HG02840 (cell line): ENCODE results near the gene KIAA0040.

Source experiments
- ATAC-seq: cut with Tn5 transposase; IDR thresholded peaks from one replicate; pipeline ENCODE4 v1.9.1; 2021; ENCODE audit warnings: mild to moderate bottlenecking, moderate library complexity, moderate number of reproducible peaks; ENCODE audit not compliant: unreplicated experiment, low FRiP score

Gene KIAA0040

GRCh38 chr1:175145899-175146528, 46.6 kb downstream of the KIAA0040 start:
- no peak for ATAC-seq

DNA sequence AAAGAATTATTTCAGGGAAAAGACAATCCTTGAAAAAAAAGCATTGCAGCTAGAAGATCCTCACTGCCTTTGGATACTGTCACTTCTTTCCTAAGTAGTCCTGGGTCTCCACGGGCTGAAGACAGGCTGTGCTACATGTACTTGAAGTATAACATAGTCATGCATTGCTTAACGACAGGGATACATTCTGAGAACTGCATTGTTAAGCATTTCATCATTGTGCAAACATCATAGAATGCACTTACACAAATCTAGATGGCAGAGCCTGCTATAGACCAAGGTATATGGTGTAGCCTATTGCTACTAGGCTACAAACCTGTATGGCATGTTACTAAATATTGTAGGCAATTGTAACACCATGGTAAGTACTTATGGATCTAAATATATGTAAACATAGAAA, 54.0 kb downstream of the KIAA0040 start:
- no peak for ATAC-seq

GRCh38 chr1:175137369-175137768, 55.2 kb downstream of the KIAA0040 start:
- no peak for ATAC-seq

GRCh38 chr1:175136246-175136645, 56.3 kb downstream of the KIAA0040 start:
- ATAC-seq, result no peak

DNA sequence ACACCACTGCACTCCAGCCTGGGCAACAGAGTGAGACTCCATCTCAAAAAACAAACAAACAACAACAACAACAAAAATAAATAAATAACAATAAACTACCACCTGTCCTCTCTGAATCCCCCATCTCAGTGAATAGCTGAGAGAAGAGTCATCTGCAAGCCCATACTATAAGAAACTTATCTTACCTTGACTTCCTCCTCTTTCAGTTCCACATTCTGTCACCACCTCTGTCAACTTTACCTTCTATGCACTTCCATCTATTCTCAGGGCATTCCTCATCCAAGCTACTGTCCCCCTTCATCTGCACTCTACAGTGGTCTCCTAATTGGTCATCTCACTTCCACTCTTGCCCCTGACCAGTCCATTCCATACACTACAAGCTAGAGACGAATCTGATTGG, 58.1 kb downstream of the KIAA0040 start:
- ATAC-seq, result no peak

- no peak for ATAC-seq
Measured at GRCh38 chr1:175133673-175134435, 58.7 kb downstream of the KIAA0040 start.

GRCh38 chr1:175132436-175132835, 60.1 kb downstream of the KIAA0040 start:
- ATAC-seq, result no peak

DNA sequence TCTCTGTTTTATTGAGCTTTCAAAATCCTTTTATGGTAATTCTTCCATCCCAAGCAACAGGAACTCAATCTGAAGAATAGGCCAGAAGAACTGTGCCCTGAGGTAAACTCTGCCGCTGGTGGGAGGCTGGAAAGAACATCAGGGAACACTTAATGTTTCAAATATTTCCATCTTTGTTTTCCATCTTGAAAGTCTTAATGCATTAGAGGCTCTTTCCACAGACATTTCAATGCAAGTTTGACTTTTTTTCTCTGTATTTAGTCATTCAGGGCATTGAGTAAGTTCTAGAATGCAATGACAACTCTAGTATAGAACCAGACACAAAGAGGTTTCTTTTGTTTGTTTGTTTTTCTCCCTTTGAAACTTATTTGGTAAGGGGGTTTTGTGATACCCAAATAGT, 61.5 kb downstream of the KIAA0040 start:
- ATAC-seq, result no peak

DNA sequence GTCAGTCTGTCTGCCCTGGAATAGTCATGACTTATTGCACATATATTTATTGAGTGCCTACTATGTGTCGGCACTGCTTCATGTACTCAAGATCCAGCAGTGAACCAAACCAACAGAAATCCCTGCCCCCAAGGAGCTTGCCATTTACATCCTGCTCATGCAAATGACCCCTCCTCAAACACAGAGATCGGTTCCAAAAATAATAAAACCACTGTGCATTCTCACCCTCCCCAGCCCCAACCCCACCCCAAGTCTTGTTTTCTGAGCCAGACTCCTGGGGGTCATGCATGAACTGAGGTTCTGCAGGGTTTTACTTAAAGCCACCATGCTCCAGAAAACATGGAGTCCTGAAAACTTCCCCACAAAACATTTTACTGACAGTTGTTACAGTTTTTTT, 61.9 kb downstream of the KIAA0040 start:
- no peak for ATAC-seq

DNA sequence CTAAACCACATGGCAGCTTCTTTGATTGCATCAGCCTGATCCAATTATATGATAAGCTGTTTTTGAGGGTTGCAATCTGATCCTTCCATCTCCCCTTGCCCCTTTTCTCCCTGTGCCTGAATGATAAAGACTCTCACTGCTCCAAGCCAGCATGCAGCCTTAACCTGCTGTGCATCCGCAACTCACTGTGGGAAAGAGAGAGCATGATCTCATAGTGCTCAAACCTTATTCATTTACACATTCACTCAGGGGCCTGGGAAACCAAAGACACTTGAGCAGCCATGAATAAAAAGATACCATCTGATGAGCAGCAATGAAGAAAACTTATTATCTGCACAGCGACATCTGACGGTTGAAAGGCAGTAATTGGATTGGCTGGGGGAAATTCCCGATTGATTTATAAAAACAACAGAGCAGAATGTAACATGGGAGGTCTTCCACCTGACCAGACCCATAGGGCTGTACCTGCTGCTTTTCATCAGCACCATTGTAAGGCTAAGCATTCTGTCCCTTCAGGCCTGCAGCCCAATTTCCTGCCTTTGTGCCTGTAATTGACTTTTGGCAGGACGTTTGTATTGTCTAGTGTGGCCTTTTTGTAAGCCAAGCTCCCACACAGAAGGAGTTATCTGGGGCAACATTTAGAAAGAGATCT, 62.5 kb downstream of the KIAA0040 start:
- ATAC-seq, result no peak

GRCh38 chr1:175129644-175129996, 63.0 kb downstream of the KIAA0040 start:
- no peak for ATAC-seq

DNA sequence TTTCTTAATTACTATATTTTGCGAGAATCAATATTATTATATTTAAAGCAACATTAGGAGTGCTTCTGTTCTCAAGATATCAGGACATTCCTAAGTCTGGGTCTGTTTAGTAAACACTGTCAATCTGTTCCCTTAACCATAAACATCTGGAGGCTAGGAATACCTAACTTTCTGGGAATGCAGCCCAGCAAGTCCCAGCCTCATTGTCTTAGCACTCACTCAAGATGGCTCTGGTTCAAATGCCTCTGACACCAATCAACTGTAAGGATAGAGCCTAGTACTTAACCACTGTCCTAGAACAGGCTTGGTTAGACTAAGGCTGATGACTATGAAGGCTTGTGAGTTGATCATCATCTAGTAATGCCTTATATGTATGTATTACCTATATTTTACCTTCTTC, 63.4 kb downstream of the KIAA0040 start:
- ATAC-seq, result no peak

GRCh38 chr1:175128523-175128922, 64.1 kb downstream of the KIAA0040 start:
- ATAC-seq, result no peak

DNA sequence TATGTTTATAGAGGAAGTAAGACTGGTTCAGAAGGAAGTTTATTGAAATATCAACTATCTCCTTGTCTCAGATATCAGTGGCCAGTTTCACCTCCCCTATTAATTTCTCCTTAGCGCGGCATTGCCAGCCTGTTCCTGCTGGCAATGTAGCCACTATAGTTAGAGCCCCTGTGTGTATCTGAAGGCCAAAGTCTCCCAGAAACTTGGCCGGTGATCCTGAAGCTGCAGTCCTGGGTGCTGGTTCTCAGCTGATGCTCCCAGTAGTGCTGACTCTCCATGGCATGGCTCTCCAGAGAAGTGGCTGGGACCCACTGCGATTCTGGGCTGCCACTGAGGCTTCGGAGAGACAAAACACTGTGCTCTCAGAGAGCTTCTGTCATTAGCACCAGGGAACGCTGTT, 65.0 kb downstream of the KIAA0040 start:
- ATAC-seq, result no peak

DNA sequence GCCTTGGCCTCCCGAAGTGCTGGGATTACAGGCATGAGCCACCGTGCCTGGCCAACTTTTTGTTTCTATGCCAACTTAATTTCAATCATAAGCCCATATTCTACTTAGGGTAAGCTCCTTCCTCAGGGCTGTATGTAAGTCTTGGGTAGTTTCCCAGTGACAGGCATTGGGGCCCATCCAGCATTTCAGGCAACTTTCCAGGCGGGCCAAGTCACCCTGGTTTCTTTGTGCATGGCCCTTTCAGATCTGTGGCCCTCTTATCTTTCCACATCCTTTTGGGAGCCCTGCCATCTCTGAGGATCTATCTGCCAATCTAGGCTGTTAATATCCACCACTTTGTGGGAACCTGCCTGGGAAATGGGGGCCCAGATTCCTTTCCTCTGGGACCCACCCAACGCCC, 66.2 kb downstream of the KIAA0040 start:
- no peak for ATAC-seq

DNA sequence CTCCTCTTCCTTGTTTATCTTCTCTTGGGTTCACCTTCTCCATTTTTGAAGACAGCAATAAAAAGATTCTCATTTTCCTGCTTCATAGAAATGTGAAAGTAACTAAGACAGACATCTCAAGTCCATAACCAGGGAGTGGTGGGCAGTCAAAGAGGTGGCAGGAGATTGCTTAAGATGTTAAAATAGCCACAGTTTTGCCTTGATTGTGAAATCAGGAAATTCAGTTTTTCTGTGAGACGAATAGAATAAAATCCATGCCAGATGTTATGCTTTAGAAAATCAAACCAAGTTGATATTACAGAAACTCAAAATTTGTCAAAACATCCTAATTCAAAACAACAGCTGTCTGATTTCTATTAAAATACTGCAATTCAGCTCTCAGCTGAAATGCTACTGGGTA, 67.7 kb downstream of the KIAA0040 start:
- ATAC-seq, result no peak

- ATAC-seq, result no peak
Measured at GRCh38 chr1:175120511-175120910, 72.1 kb downstream of the KIAA0040 start.

DNA sequence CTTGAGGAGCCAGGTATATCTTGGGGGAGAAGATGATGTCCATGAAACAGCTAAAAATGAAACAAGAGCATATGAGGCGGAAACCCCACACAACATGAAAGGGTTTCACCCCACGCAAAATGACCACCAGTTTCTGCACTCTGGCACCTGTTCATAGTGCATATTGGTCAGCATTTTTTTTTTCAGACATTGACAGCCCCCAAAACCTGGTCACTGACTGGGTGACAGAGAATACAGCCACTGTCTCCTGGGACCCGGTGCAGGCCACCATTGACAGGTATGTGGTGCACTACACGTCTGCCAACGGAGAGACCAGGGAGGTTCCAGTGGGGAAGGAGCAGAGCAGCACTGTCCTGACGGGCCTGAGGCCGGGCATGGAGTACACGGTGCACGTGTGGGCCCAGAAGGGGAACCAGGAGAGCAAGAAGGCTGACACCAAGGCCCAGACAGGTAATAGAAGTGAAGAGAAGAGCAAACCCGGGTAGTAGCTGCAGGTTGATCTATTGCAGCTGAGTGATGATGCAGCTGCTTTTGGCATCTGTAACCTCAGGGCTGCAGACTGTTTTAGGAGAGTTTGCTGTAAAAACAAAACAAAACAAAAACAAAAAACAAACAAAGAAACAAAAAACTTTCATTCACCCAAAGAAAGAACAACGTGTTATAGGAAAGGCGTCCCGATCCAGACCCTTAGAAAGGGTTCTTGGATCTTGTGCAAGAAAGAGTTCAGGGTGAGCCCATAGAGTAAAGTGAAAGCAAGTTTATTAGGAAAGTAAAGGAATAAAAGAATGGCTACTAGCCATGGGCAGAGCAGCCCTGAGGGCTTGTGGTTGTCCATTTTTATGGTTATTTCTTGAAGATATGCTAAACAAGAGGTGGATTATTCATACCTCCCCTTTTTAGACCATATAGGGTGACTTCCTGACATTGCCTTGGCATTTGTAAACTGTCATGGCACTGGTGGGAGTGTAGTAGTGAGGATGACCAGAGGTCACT, 73.9 kb downstream of the KIAA0040 start:
- no peak for ATAC-seq

DNA sequence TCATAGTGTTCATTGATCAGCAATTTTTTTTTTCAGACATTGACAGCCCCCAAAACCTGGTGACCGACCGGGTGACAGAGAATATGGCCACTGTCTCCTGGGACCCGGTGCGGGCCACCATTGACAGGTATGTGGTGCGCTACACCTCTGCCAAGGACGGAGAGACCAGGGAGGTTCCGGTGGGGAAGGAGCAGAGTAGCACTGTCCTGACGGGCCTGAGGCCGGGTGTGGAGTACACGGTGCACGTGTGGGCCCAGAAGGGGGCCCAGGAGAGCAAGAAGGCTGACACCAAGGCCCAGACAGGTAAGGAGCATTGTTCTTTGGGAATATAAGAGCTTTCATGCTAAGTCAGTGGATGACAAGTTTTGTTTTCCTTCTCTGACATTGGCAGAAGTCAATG, 75.7 kb downstream of the KIAA0040 start:
- no peak for ATAC-seq

DNA sequence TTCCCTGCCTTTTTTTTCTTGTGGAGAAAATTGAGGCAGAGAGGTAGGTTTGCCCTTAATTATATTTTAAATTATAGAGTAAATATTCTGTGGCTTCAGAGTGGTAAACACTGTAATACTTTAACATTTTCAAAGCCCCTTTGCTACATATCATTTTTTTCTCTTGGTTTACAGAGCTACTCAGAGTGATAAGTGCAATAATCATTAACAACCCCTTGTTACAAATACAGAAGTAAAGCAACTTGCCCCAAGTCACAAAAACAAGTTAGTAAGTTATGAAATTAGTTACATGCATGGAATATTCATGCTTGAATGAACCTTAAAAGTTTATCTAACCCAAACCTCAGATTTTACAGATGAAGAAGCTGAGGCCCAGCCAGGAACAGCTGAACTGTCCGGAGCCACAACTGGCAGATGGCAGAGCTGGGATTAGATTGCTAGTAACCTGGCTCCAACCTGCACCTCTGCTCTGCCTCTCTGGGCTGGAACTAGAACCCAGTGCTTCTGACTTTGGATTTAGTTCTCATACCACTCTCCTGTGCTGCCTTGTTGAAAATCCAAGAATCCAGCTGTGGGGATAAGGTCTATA, 76.3 kb downstream of the KIAA0040 start:
- ATAC-seq, result no peak
